GM12878 (cell line): ENCODE data around the gene LDLR. TPM values are rescaled to one million over a fixed set of nuclear protein-coding genes. Genes with fewer than 3 reads are reported as not detected.

Experiments used
- ATAC-seq: fragments of 200-7000 bp; cut with Tn5 transposase; 3 replicates; pipeline ENCODE4 v1.9.1; 2020; ENCODE audit warnings: mild to moderate bottlenecking, moderate library complexity
- BruUV-seq: library from RNA; stranded (reverse); fragments of 400-500 nt; replicated peaks from 2 replicates; lab custom pipeline; 2021; lab: Mats Ljungman, UMichigan
- CTCF ChIA-PET: fragments of 300-600 bp; sonication (Branson Sonifier 250); formaldehyde crosslinking; extraction: SDS; loops from one replicate; lab custom pipeline; 2021; ENCODE audit warnings: inconsistent platforms; lab: Yijun Ruan, JAX
- POLR2A ChIA-PET: fragments of 350-600 bp; formaldehyde crosslinking; extraction: SDS; loops from one replicate; lab custom pipeline; 2021; ENCODE audit warnings: inconsistent platforms; lab: Charles Lee
- RAD21 ChIA-PET: fragments of 300-600 bp; sonication (Branson Sonifier 250); formaldehyde crosslinking; loops from one replicate; lab custom pipeline; 2023; ENCODE audit warnings: antibody characterized with exemption; ENCODE audit not compliant: unreplicated experiment; lab: Charles Lee
- SMC1A ChIA-PET: fragments of 300-600 bp; sonication (Branson Sonifier 250); formaldehyde crosslinking; loops from one replicate; lab custom pipeline; 2023; ENCODE audit not compliant: unreplicated experiment, uncharacterized antibody; lab: Charles Lee
- DNase-seq: peaks from one replicate; pipeline ENCODE4 v3.0.0-alpha.2; 2011; ENCODE audit warnings: low read depth, low spot score
- FAIRE-seq: peaks from 3 replicates; lab custom pipeline; 2011; peaks lifted over from hg19 to GRCh38; lab: Jason Lieb, UNC
- H2AFZ ChIP-seq: 2 replicates; pipeline ENCODE4 v1.6.0; 2011; ENCODE audit warnings: low read depth, low read length, control low read depth; ENCODE audit not compliant: control insufficient read depth
- H3K27ac ChIP-seq: 2 replicates; pipeline ENCODE4 v1.5.1; 2011; ENCODE audit warnings: control low read depth; ENCODE audit not compliant: control insufficient read depth, insufficient read depth
- H3K27me3 ChIP-seq, 2 experiments: replicated peaks in 1 of 2; 2 replicates each; pipeline versions ENCODE4 v1.6.0 to v1.6.1; 2011; ENCODE audit warnings: low read length in 1 of 2; ENCODE audit not compliant: control insufficient read depth in 2 of 2, insufficient read depth in 2 of 2
- H3K36me3 ChIP-seq, 2 experiments: 2 replicates each; pipeline ENCODE4 v1.5.1; 2011; ENCODE audit warnings: low read length in 1 of 2; ENCODE audit not compliant: control insufficient read depth in 2 of 2, insufficient read depth in 2 of 2
- H3K4me1 ChIP-seq: 2 replicates; pipeline ENCODE4 v1.6.1; 2011; ENCODE audit warnings: mild to moderate bottlenecking, low read length, moderate library complexity, mixed read lengths; ENCODE audit not compliant: control insufficient read depth, insufficient read depth
- H3K4me2 ChIP-seq: 2 replicates; pipeline ENCODE4 v1.6.0; 2011; ENCODE audit warnings: control low read depth; ENCODE audit not compliant: control insufficient read depth, insufficient read depth
- H3K4me3 ChIP-seq: fragments of 200-600 bp; sonication (generic); 2 replicates; pipeline ENCODE4 v1.5.1; 2016
- H3K79me2 ChIP-seq: 2 replicates; pipeline ENCODE4 v1.6.0; 2011; ENCODE audit warnings: low read length; ENCODE audit not compliant: control insufficient read depth, insufficient read depth
- H3K9ac ChIP-seq: 2 replicates; pipeline ENCODE4 v1.8.0; 2011; ENCODE audit warnings: low read length, control low read depth, mixed read lengths; ENCODE audit not compliant: control insufficient read depth, insufficient read depth
- H3K9me3 ChIP-seq: replicated peaks from 3 replicates; pipeline ENCODE4 v1.5.1; 2011; ENCODE audit warnings: mild to moderate bottlenecking, low read length; ENCODE audit not compliant: control insufficient read depth, insufficient read depth
- H4K20me1 ChIP-seq: 2 replicates; pipeline ENCODE4 v1.6.0; 2011; ENCODE audit not compliant: control insufficient read depth, insufficient read depth
- CBX3 ChIP-seq: fragments of 200-600 bp; sonication (generic); IDR thresholded peaks from 2 replicates; pipeline ENCODE4 v1.6.1; 2016; ENCODE audit warnings: low read depth, borderline replicate concordance
- CHD4 ChIP-seq: fragments of 200-600 bp; sonication (generic); IDR thresholded peaks from 2 replicates; pipeline ENCODE4 v1.6.1; 2016; ENCODE audit warnings: mild to moderate bottlenecking
- CREB1 ChIP-seq: IDR thresholded peaks from 2 replicates; pipeline ENCODE4 v1.6.1; 2012; ENCODE audit warnings: low read depth, mild to moderate bottlenecking, inconsistent platforms
- ESRRA ChIP-seq: IDR thresholded peaks from 2 replicates; pipeline ENCODE4 v1.6.1; 2012; ENCODE audit warnings: mild to moderate bottlenecking, low read length, improper control_type of control experiment
- FOXM1 ChIP-seq: IDR thresholded peaks from 2 replicates; pipeline ENCODE4 v1.6.1; 2012; ENCODE audit warnings: low read depth, mild to moderate bottlenecking, inconsistent platforms, low read length, moderate library complexity
- GABPA ChIP-seq: IDR thresholded peaks from 2 replicates; pipeline ENCODE4 v1.6.1; 2014; ENCODE audit warnings: antibody characterized with exemption, low read depth, mild to moderate bottlenecking, inconsistent platforms
- IKZF2 ChIP-seq, 2 experiments: fragments of 450-650 bp; IDR thresholded peaks; 2 replicates each; pipeline ENCODE4 v1.6.1; 2017; ENCODE audit warnings: mild to moderate bottlenecking in 2 of 2, moderate library complexity in 2 of 2
- LARP7 ChIP-seq: fragments of 450-650 bp; IDR thresholded peaks from 2 replicates; pipeline ENCODE4 v1.6.1; 2017; ENCODE audit warnings: mild to moderate bottlenecking
- MLLT1 ChIP-seq: fragments of 450-650 bp; IDR thresholded peaks from 2 replicates; pipeline ENCODE4 v1.6.1; 2016; ENCODE audit warnings: mild to moderate bottlenecking
- NBN ChIP-seq: fragments of 450-650 bp; IDR thresholded peaks from 2 replicates; pipeline ENCODE4 v1.6.1; 2016
- NFIC ChIP-seq: IDR thresholded peaks from 2 replicates; pipeline ENCODE4 v1.6.1; 2012; ENCODE audit warnings: low read depth, mild to moderate bottlenecking, inconsistent platforms, low read length, moderate library complexity
- PKNOX1 ChIP-seq: fragments of 450-650 bp; IDR thresholded peaks from 2 replicates; pipeline ENCODE4 v1.6.1; 2016; ENCODE audit warnings: mild to moderate bottlenecking
- POLR2AphosphoS5 ChIP-seq: IDR thresholded peaks from 2 replicates; pipeline ENCODE4 v1.6.1; 2011; ENCODE audit warnings: mild to moderate bottlenecking, low read length, inconsistent platforms
- RAD51 ChIP-seq: fragments of 450-650 bp; IDR thresholded peaks from 2 replicates; pipeline ENCODE4 v1.6.1; 2016; ENCODE audit warnings: moderate library complexity, mild to moderate bottlenecking, inconsistent platforms
- RCOR1 ChIP-seq: conservative IDR thresholded peaks from 2 replicates; pipeline ENCODE4 v1.6.1; 2012; ENCODE audit warnings: low read depth, low read length, improper control_type of control experiment
- WRNIP1 ChIP-seq: IDR thresholded peaks from 2 replicates; pipeline ENCODE4 v1.6.1; 2011; ENCODE audit warnings: low read depth, low read length, improper control_type of control experiment, borderline replicate concordance
- WGBS: methylation state at CpG from one replicate; pipeline ENCODE4 v1.1.6; 2016; ENCODE audit warnings: low lambda C conversion rate; ENCODE audit not compliant: insufficient replicate concordance, insufficient coverage; ENCODE audit errors: missing lambda C conversion rate; 5-methylcytosine and 5-hydroxymethylcytosine counted together
- in situ Hi-C: fragments of 300-500 bp; cut with MboI; formaldehyde crosslinking; loops from 9 replicates; pipeline ENCODE4 v1.14.3; 2018; ENCODE audit warnings: mixed read lengths
- intact Hi-C: fragments of 100-400 bp; cut with micrococcal nuclease; formaldehyde crosslinking; loops from one replicate; pipeline ENCODE4 v1.14.2; 2022; ENCODE audit not compliant: unreplicated experiment
- polyA plus RNA-seq, 11 experiments: library from polyadenylated mRNA; depleted of rRNA in 4 of 11; unstranded in 6 of 11; stranded (reverse) in 5 of 11; fragments of >200 nt; fragmentation: Nextera tagmentation in 4 of 11; fragmentation: Illumina TruSeq in 1 of 11; extraction: Ambion mirVana in 4 of 11; extraction: Trizol in 1 of 11; gene quantifications; 1 replicate in 1 of 11; 2 replicates in 10 of 11; pipeline versions ENCODE4 v1.2.1 to v1.2.3, GENCODE V29; 2011 to 2016; ENCODE audit warnings: inconsistent platforms in 2 of 11, missing spikeins in 2 of 11, low read depth in 1 of 11
- total RNA-seq, 4 experiments: library from RNA; depleted of rRNA in 3 of 4; stranded (reverse); fragments of >200 nt in 3 of 4; fragmentation: Illumina TruSeq in 1 of 4; extraction: Trizol in 1 of 4; gene quantifications; 2 replicates each; pipeline versions ENCODE4 v1.2.1 to v1.2.3, GENCODE V29; 2013 to 2021

LDLR gene
- total and polyA plus RNA-seq, 10 of the 15 experiments (the other 5 are each of a cell fraction or from before 2014, with no cell fraction given), result 11.3 to 59.2 (median 27.3) TPM

DNA sequence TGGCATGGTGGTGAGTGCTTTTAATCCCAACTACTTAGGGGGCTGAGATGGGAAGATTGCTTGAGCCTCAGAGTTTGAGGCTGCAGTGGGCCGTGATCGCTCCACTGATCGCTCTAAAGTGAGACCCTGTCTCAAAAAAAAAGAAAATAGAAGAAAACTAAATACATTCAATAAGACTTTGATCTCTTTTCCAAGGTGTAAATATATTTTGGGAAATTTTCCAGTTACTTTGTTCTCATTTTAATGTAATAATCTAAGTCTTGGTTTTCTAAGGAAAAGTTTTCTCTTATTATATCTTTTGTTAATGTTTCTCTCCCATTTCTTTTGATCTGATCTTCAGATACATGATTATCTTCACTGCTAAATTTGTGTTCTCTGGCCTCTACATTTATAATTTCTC lies 9.6 kb downstream of the LDLR start:
- SMC1A ChIA-PET, result no interaction called here
- H3K9ac ChIP-seq, result no peak overlapping the region
- no peaks in the 10 kb centered on the region for H3K9me3 ChIP-seq
- H3K4me1 ChIP-seq, result peaks cover 22% of the 10 kb centered on the region
- FAIRE-seq (no peak), DNase-seq (no peak), ATAC-seq (no peak)
- peaks cover 12 to 36% of the 10 kb centered on the region in 2 experiments for H3K36me3 ChIP-seq
- no peak overlapping the region for H3K27ac ChIP-seq
- 89% methylated on average over 3 of the region's 3 CpGs for WGBS
- no peaks in the 10 kb centered on the region; the same call in 1 of the 2 replicates for H4K20me1 ChIP-seq
- H3K4me3 ChIP-seq, result no peak overlapping the region
- CTCF ChIA-PET, result no interaction called here
- no TSS peak for BruUV-seq
- POLR2A ChIA-PET, result no interaction called here
- RAD21 ChIA-PET, result no interaction called here
- TF ChIP-seq ESRRA, result no peak
- no peak for TF ChIP-seq NFIC
- TF ChIP-seq IKZF2 (IDR thresholded peaks at IDR 0.05), result no peak
- no peak for TF ChIP-seq CBX3
- no peak overlapping the region for H3K4me2 ChIP-seq
- H2AFZ ChIP-seq, result no peak overlapping the region
- H3K79me2 ChIP-seq, result peaks cover 49% of the 10 kb centered on the region
- in situ Hi-C loops, result no loop called here
- no peaks in the 10 kb centered on the region for H3K27me3 ChIP-seq
- intact Hi-C loops, result loop anchor here (10.0 kb wide), 2 partner anchors 384 to 1686 kb away; partner anchors contain the start of gene DNM2

DNA sequence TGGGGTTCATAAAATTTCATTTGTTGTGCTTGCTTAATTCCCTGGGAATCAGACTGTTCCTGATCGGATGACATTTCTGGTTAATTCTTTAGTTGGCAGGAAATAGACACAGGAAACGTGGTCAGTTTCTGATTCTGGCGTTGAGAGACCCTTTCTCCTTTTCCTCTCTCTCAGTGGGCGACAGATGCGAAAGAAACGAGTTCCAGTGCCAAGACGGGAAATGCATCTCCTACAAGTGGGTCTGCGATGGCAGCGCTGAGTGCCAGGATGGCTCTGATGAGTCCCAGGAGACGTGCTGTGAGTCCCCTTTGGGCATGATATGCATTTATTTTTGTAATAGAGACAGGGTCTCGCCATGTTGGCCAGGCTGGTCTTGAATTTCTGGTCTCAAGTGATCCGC lies 10.8 kb downstream of the LDLR start:
- H4K20me1 ChIP-seq, result no peaks in the 10 kb centered on the region; the same call in none of the 2 replicates
- DNase-seq (no peak), FAIRE-seq (no peak), ATAC-seq (no peak)
- H3K27ac ChIP-seq, result no peak overlapping the region
- H2AFZ ChIP-seq, result no peak overlapping the region
- BruUV-seq, result TSS peak; percentile 17
- H3K27me3 ChIP-seq, result no peaks in the 10 kb centered on the region
- intact Hi-C loops, result no loop called here
- in situ Hi-C loops, result no loop called here
- H3K9ac ChIP-seq, result no peak overlapping the region
- H3K36me3 ChIP-seq, result peaks cover 15 to 34% of the 10 kb centered on the region in 2 experiments
- no peak overlapping the region for H3K4me3 ChIP-seq
- peaks cover 39% of the 10 kb centered on the region for H3K79me2 ChIP-seq
- ChIA-PET CTCF (no interaction called here), SMC1A (interaction anchor here (0.8 to 1.4 kb wide), 3 partner anchors 9 to 163 kb away, joined by 4 to 5 read pairs (median 4); partner anchors contain the start of gene LDLR), RAD21 (no interaction called here), POLR2A (no interaction called here)
- H3K9me3 ChIP-seq, result no peaks in the 10 kb centered on the region
- WGBS, result 75% methylated on average over 12 of the region's 12 CpGs
- H3K4me1 ChIP-seq, result peaks cover 11% of the 10 kb centered on the region
- no peak overlapping the region for H3K4me2 ChIP-seq
- TF ChIP-seq LARP7 (no peak), CHD4 (no peak), RCOR1 (no peak), POLR2AphosphoS5 (no peak), RAD51 (no peak), WRNIP1 (no peak), NBN (no peak), GABPA (no peak), IKZF2 (IDR thresholded peaks at IDR 0.05) (no peak), CREB1 (no peak), PKNOX1 (no peak), CBX3 (no peak), FOXM1 (no peak), MLLT1 (no peak)
